ENCODE measurements around the gene TMEM240.
"Not testable (repeated sequence)": the region's sequence is repeated elsewhere in the genome, so short reads cannot be mapped to it uniquely, and the experiment has no call there.

The TMEM240 gene

GRCh38 chr1:1563688-1564087, 23.3 kb upstream of the TMEM240 start:
- no peaks in the 10 kb centered on the region for H3K27me3 Mint-ChIP-seq (ENCODE audit: low read depth)
- no peak overlapping the region for H3K27ac Mint-ChIP-seq

GRCh38 chr1:1562556-1563195, 22.3 kb upstream of the TMEM240 start:
- H3K36me3 Mint-ChIP-seq (ENCODE audit: low read depth) = peaks cover 18% of the 10 kb centered on the region
- no peak overlapping the region for H3K4me3 Mint-ChIP-seq
- H3K9me3 Mint-ChIP-seq = no peaks in the 10 kb centered on the region
- H3K4me1 Mint-ChIP-seq (ENCODE audit: low read depth) = peaks cover 1% of the 10 kb centered on the region
- H3K27ac Mint-ChIP-seq = no peak overlapping the region
- no peaks in the 10 kb centered on the region for H3K27me3 Mint-ChIP-seq (ENCODE audit: low read depth)

More at GRCh38 chr1:1563688-1564087, 23.3 kb upstream of the TMEM240 start:
- Mint-ChIP-seq H3K36me3 (ENCODE audit: low read depth) (peaks cover 18% of the 10 kb centered on the region), H3K4me3 (no peak overlapping the region), H3K4me1 (ENCODE audit: low read depth) (peaks cover 1% of the 10 kb centered on the region), H3K9me3 (no peaks in the 10 kb centered on the region)

DNA sequence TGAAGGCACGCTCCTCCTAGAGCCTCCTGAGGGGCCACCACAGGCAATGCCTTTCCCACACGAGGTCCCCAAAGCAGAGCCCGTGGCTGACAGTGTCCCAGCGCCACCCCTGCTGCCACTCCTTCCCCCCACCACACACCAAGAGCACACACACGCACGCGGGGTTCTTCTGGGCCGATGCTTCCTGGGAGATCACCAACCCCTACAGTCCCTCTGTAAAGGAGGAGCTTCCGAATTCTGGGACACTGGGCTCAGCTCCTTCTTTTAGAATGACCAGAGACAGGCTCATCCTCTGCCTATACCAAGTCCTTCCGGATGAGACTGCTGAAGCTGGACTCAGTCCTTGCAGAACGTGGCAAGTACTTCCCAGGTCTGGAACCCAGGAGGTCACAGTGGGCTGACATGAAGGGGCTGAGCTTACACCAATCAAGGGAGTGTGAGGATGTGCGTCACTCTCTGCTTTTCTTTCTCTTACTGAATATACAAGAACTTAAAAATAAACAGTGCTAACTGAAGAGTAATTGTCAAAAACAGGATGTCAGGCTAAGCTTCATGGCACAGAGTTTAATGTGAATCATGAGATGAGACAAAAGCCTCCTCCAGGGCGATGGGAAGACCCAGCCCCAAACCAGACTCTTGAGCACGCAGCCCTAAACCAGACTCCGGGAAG, 21.5 kb upstream of the TMEM240 start:
- H3K27me3 Mint-ChIP-seq (ENCODE audit: low read depth) = no peaks in the 10 kb centered on the region
- H3K27ac Mint-ChIP-seq = no peak overlapping the region
- H3K9me3 Mint-ChIP-seq = no peaks in the 10 kb centered on the region
- no peak overlapping the region for H3K4me3 Mint-ChIP-seq
- peaks cover 18% of the 10 kb centered on the region for H3K36me3 Mint-ChIP-seq (ENCODE audit: low read depth)
- peaks cover 1% of the 10 kb centered on the region for H3K4me1 Mint-ChIP-seq (ENCODE audit: low read depth)

- Mint-ChIP-seq H3K36me3 (ENCODE audit: low read depth) (peaks cover 18% of the 10 kb centered on the region), H3K27me3 (ENCODE audit: low read depth) (no peaks in the 10 kb centered on the region), H3K4me3 (no peak overlapping the region), H3K4me1 (ENCODE audit: low read depth) (peaks cover 1% of the 10 kb centered on the region), H3K27ac (no peak overlapping the region), H3K9me3 (no peaks in the 10 kb centered on the region)
These were observed 19.8 kb upstream of the TMEM240 start for GRCh38 chr1:1560178-1560577.

- no peak overlapping the region for H3K4me3 Mint-ChIP-seq
- peaks cover 9% of the 10 kb centered on the region for H3K36me3 Mint-ChIP-seq (ENCODE audit: low read depth)
- no peaks in the 10 kb centered on the region for H3K4me1 Mint-ChIP-seq (ENCODE audit: low read depth)
- H3K27ac Mint-ChIP-seq = no peak overlapping the region
- H3K27me3 Mint-ChIP-seq (ENCODE audit: low read depth) = no peaks in the 10 kb centered on the region
- no peaks in the 10 kb centered on the region for H3K9me3 Mint-ChIP-seq
These were observed 18.6 kb upstream of the TMEM240 start for GRCh38 chr1:1559066-1559465.

GRCh38 chr1:1558591-1558990, 18.2 kb upstream of the TMEM240 start:
- no peak overlapping the region for H3K27ac Mint-ChIP-seq
- H3K9me3 Mint-ChIP-seq = no peaks in the 10 kb centered on the region
- H3K27me3 Mint-ChIP-seq (ENCODE audit: low read depth) = no peaks in the 10 kb centered on the region
- peaks cover 5% of the 10 kb centered on the region for H3K36me3 Mint-ChIP-seq (ENCODE audit: low read depth)
- H3K4me3 Mint-ChIP-seq = no peak overlapping the region
- H3K4me1 Mint-ChIP-seq (ENCODE audit: low read depth) = no peaks in the 10 kb centered on the region

DNA sequence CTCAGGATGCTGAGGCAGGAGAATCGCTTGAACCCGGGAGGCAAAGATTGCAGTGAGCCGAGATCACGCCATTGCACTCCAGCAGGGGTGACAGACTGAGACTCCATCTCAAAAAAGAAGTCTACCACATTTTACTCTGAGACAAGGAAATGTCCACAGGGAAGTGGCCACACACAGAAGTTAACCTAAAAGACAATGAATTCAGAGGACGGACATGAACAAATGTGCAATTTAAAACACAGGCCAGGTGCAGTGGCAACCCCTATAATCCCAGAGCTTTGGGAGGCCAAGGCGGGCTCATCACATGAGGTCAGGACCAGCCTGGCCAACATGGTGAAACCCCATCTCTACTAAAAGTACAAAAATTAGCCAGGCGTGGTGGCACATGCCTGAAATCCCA, 17.3 kb upstream of the TMEM240 start:
- H3K4me1 Mint-ChIP-seq (ENCODE audit: low read depth); H3K27ac Mint-ChIP-seq; H3K36me3 Mint-ChIP-seq (ENCODE audit: low read depth); H3K9me3 Mint-ChIP-seq; H3K4me3 Mint-ChIP-seq; H3K27me3 Mint-ChIP-seq (ENCODE audit: low read depth): not testable (repeated sequence)

DNA sequence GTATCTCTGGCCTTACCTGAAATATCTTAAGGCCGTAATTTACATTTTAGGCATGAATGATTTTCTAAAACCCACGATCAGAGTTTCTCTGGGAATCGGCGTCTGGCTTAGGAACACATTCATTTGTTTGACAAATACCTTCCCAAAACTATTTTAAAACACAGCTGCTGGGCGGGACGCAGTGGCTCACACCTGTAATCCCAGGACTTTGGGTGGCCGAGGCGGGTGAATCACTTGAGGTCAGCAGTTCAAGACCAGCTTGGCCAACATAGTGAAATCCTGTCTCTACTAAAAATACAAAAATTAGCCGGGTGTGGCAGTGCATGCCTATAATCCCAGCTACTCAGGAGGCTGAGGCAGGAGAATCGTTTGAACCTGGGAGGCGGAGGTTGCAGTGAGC, 16.5 kb upstream of the TMEM240 start:
- not testable (repeated sequence) for H3K4me1 Mint-ChIP-seq (ENCODE audit: low read depth); H3K27ac Mint-ChIP-seq; H3K9me3 Mint-ChIP-seq; H3K27me3 Mint-ChIP-seq (ENCODE audit: low read depth); H3K4me3 Mint-ChIP-seq; H3K36me3 Mint-ChIP-seq (ENCODE audit: low read depth)

DNA sequence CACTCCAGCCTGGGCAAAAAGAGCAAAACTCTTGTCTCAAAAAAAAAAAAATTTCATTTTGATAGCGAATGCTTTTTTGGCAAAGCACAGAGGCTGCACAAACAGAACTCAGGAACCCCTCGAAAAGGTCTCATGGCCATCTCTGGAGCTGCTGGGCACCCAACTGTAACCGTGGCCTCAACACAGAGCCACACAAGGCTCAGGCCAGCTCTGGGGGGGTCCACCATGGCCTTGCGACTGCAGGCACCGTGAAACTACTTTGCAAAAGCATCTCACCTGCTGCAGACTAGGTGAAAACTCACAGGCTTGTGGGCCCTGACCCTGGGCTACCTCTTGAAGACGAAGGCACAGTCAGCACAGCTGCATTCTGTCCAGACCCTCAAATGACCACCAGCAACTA, 16.1 kb upstream of the TMEM240 start:
- Mint-ChIP-seq H3K4me1 (ENCODE audit: low read depth) (no peaks in the 10 kb centered on the region), H3K4me3 (no peak overlapping the region), H3K27ac (no peak overlapping the region), H3K9me3 (no peaks in the 10 kb centered on the region), H3K36me3 (ENCODE audit: low read depth) (peaks cover 1% of the 10 kb centered on the region), H3K27me3 (ENCODE audit: low read depth) (no peaks in the 10 kb centered on the region)

DNA sequence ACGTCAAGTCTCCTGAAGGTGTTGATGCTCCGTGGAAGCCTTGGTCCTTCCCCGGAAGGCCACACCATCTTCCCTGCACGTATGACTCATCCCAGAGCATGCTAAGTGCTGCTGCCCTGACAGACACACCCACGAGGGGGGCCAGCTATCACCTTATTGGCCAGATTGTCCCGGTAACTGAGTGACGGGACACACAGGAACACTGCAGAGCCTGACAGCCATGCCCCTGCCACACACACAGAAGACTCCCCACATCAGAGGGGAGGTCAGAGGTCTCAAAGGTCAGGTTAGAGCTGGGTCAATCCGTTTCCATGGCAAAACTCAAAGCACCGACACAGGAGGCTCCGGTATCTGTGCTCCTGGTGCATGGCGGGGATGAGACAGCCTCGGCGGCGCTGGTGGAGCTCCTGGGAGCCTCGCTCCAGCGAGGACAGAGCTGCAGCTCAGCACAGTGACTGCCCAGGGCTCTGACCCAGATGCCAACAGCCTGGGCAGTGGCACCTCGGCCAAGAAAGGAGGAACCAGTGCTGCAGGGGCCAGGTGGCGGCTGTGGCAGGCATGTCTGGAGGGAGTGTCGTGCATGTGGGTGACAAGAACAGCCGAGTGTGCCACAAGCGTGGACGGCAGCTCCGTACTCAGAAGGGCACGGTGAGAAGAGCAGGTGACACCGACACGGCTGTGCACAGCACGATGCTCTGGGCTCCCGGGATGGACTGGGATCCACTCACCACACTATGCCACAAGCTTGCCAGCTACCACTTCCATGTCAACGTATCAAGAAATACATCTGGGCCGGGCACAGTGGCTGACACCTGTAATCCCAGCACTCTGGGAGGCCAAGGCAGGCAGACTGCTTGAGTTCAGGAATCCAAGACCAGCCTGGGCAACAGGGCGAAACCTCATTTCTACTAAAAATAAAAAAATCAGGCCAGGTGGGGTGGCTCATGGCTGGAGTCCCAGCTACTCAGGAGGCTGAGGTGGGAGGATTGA, 14.8 kb upstream of the TMEM240 start:
- Mint-ChIP-seq H3K27me3 (ENCODE audit: low read depth) (no peaks in the 10 kb centered on the region), H3K27ac (no peak overlapping the region), H3K9me3 (no peaks in the 10 kb centered on the region), H3K4me1 (ENCODE audit: low read depth) (no peaks in the 10 kb centered on the region), H3K36me3 (ENCODE audit: low read depth) (peaks cover 1% of the 10 kb centered on the region), H3K4me3 (no peak overlapping the region)

DNA sequence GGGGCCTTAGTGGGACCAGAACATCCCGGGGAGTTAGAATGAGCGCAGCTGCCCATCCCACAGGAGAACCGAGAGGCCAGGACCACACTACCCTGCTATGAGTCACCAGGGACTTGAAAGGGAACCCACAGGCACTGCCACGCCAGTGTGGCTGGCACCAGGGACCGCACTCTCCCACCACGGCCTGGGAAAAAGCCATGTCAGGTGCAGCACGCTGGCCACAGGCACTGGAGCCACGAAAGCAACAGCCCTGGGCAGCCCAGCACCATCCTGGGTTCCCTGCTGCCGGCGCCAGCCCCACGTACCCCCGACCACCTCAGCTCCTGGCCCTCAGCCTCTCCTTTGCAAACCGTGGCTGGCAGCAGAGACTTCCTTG, 14.1 kb upstream of the TMEM240 start:
- no peaks in the 10 kb centered on the region for H3K4me1 Mint-ChIP-seq (ENCODE audit: low read depth)
- H3K27ac Mint-ChIP-seq = no peak overlapping the region

GRCh38 chr1:1553821-1554494, 13.5 kb upstream of the TMEM240 start:
- H3K36me3 Mint-ChIP-seq (ENCODE audit: low read depth) = peaks cover 1% of the 10 kb centered on the region
- H3K4me3 Mint-ChIP-seq = no peak overlapping the region
- H3K4me1 Mint-ChIP-seq (ENCODE audit: low read depth) = no peaks in the 10 kb centered on the region
- H3K27ac Mint-ChIP-seq = no peak overlapping the region
- H3K9me3 Mint-ChIP-seq = no peaks in the 10 kb centered on the region
- H3K27me3 Mint-ChIP-seq (ENCODE audit: low read depth) = no peaks in the 10 kb centered on the region

More for the DNA sequence above, 14.1 kb upstream of the TMEM240 start:
- Mint-ChIP-seq H3K36me3 (ENCODE audit: low read depth) (peaks cover 1% of the 10 kb centered on the region), H3K4me3 (no peak overlapping the region), H3K9me3 (no peaks in the 10 kb centered on the region), H3K27me3 (ENCODE audit: low read depth) (no peaks in the 10 kb centered on the region)

- H3K4me1 Mint-ChIP-seq (ENCODE audit: low read depth) = no peaks in the 10 kb centered on the region
- H3K27me3 Mint-ChIP-seq (ENCODE audit: low read depth) = no peaks in the 10 kb centered on the region
- no peaks in the 10 kb centered on the region for H3K9me3 Mint-ChIP-seq
- H3K36me3 Mint-ChIP-seq (ENCODE audit: low read depth) = peaks cover 1% of the 10 kb centered on the region
- H3K4me3 Mint-ChIP-seq = no peak overlapping the region
- H3K27ac Mint-ChIP-seq = no peak overlapping the region
These were observed 11.8 kb upstream of the TMEM240 start for GRCh38 chr1:1552263-1552639.

DNA sequence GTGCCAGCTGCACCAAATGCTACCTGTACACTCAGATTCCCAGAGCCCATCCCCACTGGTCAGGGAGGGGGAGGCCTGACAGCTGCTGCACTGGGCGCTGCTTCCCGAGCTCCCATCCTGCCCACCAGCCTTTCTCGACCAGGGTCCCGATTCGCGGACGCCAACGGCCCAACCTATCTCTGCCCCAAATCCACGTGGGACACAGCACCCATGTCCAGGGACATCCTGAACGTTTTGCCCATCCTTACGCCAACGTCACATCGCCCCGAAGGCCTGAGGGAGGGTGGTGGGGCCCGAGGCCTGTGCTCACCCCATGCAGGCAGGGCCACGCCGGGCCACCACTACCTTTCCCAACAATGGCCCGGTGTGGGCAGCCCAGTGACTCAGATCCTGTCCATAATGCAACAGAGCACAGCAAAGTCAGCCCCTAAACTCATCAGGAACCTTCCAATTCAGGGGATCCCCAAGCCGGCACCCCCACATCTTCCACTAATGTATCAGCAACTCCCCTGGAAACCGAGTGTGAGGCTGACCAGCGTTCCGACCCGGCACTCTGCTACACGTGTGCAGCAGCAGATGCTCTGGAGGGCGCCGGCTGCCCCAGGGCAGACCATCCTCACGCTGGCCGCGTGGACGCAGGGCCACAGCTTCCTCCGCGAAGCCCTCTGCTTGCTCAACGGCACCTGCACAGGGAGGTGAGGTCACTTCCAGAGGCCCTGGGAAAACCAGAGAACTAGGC, 11.3 kb upstream of the TMEM240 start:
- Mint-ChIP-seq H3K4me3 (no peak overlapping the region), H3K27ac (no peak overlapping the region), H3K4me1 (ENCODE audit: low read depth) (no peaks in the 10 kb centered on the region), H3K36me3 (ENCODE audit: low read depth) (peaks cover 1% of the 10 kb centered on the region), H3K9me3 (no peaks in the 10 kb centered on the region), H3K27me3 (ENCODE audit: low read depth) (no peaks in the 10 kb centered on the region)

Measured in T-helper 1 cell treated with Interleukin-12 subunit alpha and Interleukin-12 subunit beta and Interleukin-4 antibody, amounts not matched to agents 30 μg/mL and 1 μg/mL, for 36 hours (primary cell).